ENCODE results near the gene TBX5.

GRCh38 chr12:114404083-114404925, 1.6 kb downstream of the TBX5 start:
- TF ChIP-seq TAF1 (IDR thresholded peaks at IDR 0.05; ENCODE audit: borderline replicate concordance, insufficient read depth, low read length) (no peak), REST (IDR thresholded peaks at IDR 0.05; ENCODE audit: insufficient read depth in 1 of 2, low read depth in 2 of 2, low read length in 2 of 2) (no peak)

All from PFSK-1 (cell line).